ENCODE data around the gene PAQR9.

- TF ChIP-seq CTCF (conservative IDR thresholded peaks at IDR 0.05 in 1 of 2, IDR thresholded peaks at IDR 0.05 in 1 of 2; ENCODE audit: extremely low read depth in 1 of 2, insufficient read depth in 1 of 2, low read depth in 1 of 2, low read length in 2 of 2) = no peak
- no peak for TF ChIP-seq EZH2 (IDR thresholded peaks at IDR 0.05; ENCODE audit: borderline replicate concordance, low read length)
These were observed 16.1 kb downstream of the PAQR9 start for GRCh38 chr3:142947352-142947751.

Measured in mammary epithelial cell (primary cell).